SKM-1 treated with dmso at 0.1 percent for 144 hours (cell line): ENCODE results near the gene ZBTB16.

Experiments
- DNase-seq: peaks from one replicate; lab custom pipeline; 2025; ENCODE audit not compliant: unreplicated experiment; lab: John Stamatoyannopoulos, UW

ZBTB16 gene

GRCh38 chr11:114059278-114059983, at the start of gene ZBTB16:
Gene ZBTB16, plus strand, starts transcription at chr11:114059711. Its CDS starts 3,590 bp downstream, at chr11:114063301.
- DNase-seq, result peak; percentile 86

- no peak for DNase-seq
Measured at GRCh38 chr11:114010931-114011330, 48.6 kb upstream of the ZBTB16 start.

GRCh38 chr11:114011443-114011842, 48.1 kb upstream of the ZBTB16 start:
- no peak for DNase-seq

- DNase-seq, result no peak
Measured at GRCh38 chr11:114015117-114015516, 44.4 kb upstream of the ZBTB16 start.

GRCh38 chr11:114016986-114017385, 42.5 kb upstream of the ZBTB16 start:
- DNase-seq, result no peak

GRCh38 chr11:114017723-114018122, 41.8 kb upstream of the ZBTB16 start:
- DNase-seq, result no peak

GRCh38 chr11:114019046-114019445, 40.5 kb upstream of the ZBTB16 start:
- DNase-seq, result no peak

GRCh38 chr11:114019574-114019973, 39.9 kb upstream of the ZBTB16 start:
- DNase-seq, result no peak

GRCh38 chr11:114025329-114025907, 34.1 kb upstream of the ZBTB16 start:
- no peak for DNase-seq

GRCh38 chr11:114026355-114026754, 33.2 kb upstream of the ZBTB16 start:
- no peak for DNase-seq

- no peak for DNase-seq
Measured at GRCh38 chr11:114027391-114027790, 32.1 kb upstream of the ZBTB16 start.

- DNase-seq, result no peak
Measured at GRCh38 chr11:114027926-114028325, 31.6 kb upstream of the ZBTB16 start.

- DNase-seq, result no peak
Measured at GRCh38 chr11:114031246-114031966, 28.1 kb upstream of the ZBTB16 start.

GRCh38 chr11:114031967-114032320, 27.6 kb upstream of the ZBTB16 start:
- DNase-seq, result no peak

GRCh38 chr11:114033066-114033465, 26.4 kb upstream of the ZBTB16 start:
- no peak for DNase-seq

- DNase-seq, result no peak
Measured at GRCh38 chr11:114033572-114033971, 25.9 kb upstream of the ZBTB16 start.

GRCh38 chr11:114034956-114035355, 24.6 kb upstream of the ZBTB16 start:
- DNase-seq, result no peak

- DNase-seq, result peak; percentile 41
Measured at GRCh38 chr11:114036147-114036811, 23.2 kb upstream of the ZBTB16 start.

- no peak for DNase-seq
Measured at GRCh38 chr11:114036958-114037357, 22.6 kb upstream of the ZBTB16 start.

GRCh38 chr11:114039551-114039950, 20.0 kb upstream of the ZBTB16 start:
- no peak for DNase-seq

GRCh38 chr11:114040706-114041211, 18.8 kb upstream of the ZBTB16 start:
- no peak for DNase-seq
